NCI-H2081 treated with DMSO at 0.1 percent for 48 hours (cell line): ENCODE measurements around the gene OSBPL2.

Source experiments
- DNase-seq: peaks from one replicate; lab custom pipeline; 2025; lab: John Stamatoyannopoulos, UW

The OSBPL2 gene

GRCh38 chr20:62313460-62314338 is 75.4 kb downstream of the OSBPL2 start:
- no peak for DNase-seq

DNA sequence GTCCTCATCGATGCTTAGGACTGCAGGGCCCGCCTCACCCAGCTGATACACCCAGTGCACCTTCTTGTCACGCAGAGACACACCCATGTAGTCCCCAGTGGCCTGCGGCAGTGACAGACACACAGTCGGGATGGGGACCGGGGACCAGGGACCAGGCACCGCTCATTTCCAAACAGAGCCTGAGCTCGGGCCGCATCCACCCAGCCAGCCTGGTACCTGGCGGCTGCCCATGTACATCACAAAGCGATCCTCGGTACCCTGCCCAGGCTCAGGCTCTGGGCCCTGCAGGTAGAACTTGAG is 76.0 kb downstream of the OSBPL2 start:
- DNase-seq: no peak

DNA sequence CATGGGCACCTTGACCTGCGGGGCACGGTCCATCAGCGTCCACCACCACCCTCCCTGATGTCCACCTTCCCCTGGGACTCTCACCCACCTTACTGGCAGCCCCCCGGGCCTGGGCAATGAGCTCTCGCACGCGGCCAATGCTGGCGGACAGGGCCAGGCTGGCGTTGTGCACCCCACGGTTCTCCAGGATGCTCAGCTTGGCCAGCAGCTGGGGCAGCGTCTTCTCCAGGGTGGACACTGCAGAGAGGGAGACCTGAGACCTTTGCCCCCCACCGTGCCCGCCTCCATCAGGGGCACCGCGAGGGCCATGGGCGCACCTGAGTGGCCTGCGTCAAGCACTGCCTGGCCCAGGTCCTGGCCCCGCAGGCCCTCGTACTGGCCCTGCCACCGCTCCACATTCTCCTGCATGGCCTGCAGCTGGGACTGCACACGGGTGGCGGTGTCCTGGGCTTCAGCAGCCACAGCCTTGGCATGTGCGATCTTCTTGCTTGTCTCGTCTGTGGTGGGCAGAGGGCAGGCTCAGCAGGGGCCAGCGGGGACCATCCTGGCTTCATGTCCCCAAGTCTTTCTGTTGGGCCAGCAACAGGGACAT is 76.5 kb downstream of the OSBPL2 start:
- DNase-seq: no peak

- no peak for DNase-seq
Measured at GRCh38 chr20:62315773-62316172, 77.5 kb downstream of the OSBPL2 start.

DNA sequence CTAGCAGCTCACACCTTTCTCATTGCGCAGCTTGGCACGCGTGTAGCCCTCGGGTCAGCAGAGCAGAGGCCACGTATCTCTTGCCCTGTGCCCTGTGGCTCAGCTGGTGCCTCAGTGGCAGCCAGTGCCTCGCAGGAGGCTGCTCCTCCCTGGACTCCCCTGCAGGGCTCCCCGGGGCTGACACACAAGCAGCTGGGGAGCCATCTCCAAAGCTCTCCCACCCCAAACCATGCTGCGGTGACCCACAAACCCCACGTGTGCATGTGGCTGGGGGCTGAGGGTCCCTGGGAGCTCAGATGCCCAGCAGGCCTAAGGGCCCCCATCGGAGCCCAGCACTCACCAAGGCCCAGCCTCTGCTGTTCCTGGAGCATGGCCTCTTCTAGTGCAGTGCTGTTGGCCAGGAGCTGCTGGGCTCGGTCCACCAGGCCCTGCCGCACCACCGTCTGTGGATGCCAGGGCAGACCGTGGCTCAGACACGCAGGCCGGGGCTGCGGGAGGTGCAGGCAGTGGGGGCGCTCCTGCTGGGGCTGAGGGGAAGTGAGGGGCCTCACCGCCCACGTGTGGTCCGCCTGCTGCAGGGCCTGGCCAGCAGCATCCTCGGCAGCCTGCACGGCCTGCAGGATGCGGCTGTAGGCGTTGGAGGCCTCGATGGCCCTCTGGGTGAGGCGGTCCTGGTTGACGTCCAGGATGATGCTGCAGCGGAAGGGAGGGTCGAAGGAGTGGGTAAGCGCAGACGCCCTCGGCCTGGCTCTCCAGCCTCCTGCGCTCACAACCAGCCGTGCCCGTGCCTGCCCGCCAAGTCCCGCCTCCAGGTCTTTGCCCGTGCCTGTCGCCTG is 78.2 kb downstream of the OSBPL2 start:
- no peak for DNase-seq

DNA sequence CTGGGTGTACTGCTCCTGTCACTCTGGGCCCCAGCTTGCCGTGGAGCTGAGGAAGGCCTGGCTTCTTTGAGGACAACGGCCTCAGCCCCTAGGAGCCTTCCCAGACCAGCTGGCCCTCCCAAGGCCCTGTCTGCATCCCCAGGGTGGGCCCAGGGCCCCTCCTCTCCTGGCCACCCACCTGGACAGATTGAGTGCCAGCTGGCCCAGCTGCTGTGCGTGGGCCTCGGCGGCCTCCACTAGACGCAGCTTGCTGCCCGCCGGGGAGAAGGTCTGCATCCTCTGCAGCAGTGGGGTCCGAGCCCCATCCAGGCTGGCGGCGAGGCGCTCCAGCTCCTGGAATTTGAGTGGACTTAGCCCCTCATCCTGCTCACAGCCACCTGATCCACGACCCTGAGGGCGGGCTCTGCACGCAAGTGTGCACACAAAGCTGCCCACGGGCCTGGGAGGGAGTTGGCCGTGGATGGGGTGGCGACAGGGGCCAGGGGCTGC is 78.9 kb downstream of the OSBPL2 start:
- no peak for DNase-seq

- DNase-seq: no peak
Measured at GRCh38 chr20:62318400-62319345, 80.4 kb downstream of the OSBPL2 start.

DNA sequence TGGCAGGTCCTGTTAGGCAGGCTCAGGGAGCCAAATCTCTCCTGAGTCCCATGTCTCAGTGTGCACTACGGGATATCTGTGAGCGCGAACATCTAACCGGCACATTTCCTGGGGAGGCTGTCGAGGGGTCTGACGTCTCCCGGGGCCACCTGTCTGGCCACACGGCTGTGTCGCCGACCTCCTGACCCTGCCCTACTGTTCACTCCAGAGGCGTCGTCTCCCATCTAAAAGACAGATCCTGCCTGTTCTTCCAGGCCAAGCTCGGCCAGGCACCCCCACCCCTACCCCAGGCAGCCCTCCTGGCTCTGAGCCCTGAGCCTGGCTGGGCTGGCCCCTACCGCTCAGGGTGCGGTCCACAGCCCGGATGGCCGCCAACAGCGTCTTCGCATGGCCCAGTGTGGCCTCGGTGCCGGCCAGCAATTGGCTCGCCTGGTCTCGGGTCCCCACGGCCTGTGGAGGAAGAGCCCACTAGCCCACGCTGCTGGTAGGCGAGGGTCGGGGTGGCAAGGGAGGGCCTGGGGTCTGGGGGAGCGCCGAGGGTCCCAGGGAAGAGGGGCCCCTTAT is 81.1 kb downstream of the OSBPL2 start:
- no peak for DNase-seq

DNA sequence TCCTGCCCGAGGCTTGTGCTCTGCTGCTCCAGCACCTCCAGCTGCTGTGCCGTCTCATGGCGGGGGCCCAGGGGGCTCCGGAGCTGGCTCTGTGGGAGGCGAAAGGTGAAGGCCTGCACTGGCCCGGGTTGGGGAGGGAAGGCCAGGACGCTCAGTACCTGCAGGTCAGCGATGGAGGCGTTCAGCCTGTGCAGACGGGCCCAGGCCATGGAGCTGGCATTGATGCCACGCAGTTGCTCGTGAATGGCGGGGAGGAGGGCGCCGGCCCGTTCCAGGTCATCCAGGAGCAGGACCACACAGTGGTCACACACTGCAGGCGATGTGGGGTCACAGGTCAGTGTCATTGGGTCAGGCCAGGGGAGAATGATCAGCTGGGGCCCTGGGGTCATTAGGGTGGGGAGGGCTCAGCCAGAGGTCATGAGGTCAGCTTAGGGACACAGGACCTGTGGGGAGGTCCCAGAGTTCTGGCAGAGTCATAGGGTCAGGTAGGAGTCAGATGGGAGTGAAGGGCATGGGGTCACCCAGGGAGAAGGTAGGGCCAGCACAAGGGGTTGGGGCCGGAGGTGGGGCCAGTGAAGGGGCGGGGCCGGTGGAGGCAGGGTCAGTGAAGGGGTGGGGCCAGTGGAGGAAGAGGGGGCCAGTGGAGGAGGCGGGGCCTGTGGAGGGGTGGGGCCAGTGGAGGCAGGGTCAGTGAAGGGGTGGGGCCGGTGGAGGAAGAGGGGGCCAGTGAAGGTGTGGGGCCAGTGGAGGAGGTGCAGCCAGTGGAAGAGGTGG is 82.4 kb downstream of the OSBPL2 start:
- DNase-seq: no peak

DNA sequence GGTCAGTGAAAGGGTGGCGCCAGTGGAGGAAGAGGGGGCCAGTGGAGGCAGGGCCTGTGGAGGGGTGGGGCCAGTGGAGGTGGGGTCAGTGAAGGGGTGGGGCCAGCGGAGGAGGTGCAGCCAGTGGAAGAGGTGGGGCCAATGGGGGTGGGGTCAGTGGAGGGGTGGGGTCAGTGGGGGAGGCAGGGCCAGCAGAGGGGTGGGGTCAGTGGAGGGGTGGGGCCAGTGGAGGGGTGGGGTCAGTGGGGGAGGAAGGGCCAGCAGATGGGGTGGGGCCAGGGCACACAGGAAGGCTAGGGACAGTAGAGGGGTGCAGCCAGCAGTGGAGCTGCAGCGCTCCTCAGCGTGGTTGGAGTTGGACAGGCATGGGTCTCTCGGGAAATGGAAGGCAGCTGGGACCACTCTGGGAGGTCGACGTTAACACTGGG is 83.2 kb downstream of the OSBPL2 start:
- DNase-seq: no peak

DNA sequence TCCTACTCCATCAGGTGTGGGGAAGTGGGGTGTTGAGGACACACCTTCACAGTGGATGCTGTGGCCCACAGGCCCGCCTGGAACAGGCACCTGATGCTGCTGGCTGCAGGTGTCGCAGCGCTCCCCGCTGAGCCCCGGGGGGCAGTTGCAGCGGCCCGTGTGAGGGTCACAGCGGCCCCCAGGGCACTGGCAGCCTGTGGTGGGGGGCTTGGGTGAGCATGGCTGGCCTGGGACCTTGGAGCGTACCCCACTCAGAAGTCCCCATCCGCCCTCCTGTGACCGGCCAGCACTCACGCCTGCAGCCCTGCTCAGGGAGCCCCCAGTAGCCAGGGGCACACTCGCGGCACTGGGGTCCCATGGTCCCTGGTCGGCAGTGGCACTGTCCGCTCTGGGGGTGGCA is 83.7 kb downstream of the OSBPL2 start:
- no peak for DNase-seq

GRCh38 chr20:62322492-62323041 is 84.2 kb downstream of the OSBPL2 start:
- DNase-seq: no peak

DNA sequence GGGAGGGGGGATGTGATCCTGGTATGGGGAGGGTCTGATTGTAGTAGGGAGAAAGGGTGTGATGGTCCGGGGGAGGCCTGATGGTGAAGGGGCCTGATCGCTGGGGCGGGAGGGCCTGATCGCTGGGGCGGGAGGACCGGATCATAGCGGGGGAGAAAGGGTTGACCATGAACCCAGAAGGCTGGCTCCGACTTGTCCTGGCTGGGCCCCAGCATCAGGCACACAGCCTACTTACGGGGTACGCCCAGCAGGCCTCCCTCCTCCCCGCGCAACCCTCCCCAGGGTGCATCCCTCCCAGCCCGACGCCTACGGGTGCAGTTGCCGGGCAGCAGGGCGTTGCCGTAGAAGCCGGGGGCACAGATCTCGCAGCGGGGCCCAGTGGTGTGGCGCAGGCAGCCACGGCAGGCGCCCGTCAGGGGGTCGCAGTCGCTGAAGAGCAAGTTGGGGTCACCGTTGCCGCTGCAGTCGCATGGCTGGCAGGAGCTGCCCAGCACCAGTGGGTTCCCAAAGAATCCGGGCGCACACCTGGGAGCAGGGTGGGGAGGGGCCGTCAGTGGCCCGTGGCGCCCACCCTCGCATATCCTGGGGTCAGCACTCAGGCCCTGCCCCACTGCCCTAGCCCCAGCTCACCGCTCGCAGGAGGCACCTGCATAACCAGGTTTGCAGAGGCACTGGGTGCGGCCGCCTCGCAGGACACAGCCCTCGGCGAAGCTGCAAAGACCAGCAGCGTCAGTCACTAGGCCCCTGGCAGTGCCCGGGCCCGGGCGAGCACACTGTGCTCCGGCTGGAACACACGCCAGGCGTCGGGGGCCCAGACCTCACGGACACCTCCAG is 85.0 kb downstream of the OSBPL2 start:
- no peak for DNase-seq

DNA sequence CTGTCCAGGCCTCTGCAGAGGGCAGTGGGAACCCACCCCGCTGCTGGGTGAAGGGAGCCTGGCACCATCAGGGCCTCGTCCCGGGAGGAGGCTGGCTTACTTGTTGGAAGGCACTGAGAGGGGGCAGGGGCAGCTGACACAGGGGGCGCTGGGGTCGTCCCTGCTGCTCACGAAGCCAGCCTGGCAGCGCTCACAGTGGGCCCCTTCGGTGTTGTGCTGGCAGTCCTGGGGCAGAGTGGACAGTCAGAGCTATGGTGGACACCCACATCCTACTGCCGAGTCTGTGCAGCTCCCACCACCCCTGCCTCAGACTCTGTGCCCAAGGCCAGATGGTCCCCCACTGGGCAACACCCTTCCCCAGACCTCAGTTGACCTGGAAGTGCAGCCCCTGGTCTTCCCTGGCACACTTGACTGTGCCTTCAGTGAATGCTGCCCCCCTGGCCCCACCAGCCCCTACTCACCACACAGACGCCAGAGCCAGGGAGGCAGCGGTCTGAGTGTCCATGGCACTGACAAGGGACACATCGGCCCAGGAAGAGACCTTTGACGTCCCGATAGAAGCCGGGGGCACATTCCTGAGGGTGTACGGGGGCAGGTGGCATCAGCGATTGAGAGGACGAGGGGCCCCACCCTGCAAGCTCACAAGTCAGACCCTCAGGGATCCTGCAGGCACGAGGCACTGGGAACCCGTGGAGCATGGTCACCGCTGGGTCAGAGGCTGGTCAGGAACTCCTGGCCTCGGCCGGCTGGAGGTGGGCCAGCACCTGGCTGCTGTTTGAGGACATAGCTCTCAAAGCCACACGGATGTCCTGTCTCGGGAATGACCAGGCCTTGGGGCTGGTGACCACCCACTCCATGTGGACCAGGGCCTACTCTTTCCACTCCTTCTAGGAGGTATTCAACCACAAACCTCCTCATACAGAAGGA is 85.9 kb downstream of the OSBPL2 start:
- no peak for DNase-seq

DNA sequence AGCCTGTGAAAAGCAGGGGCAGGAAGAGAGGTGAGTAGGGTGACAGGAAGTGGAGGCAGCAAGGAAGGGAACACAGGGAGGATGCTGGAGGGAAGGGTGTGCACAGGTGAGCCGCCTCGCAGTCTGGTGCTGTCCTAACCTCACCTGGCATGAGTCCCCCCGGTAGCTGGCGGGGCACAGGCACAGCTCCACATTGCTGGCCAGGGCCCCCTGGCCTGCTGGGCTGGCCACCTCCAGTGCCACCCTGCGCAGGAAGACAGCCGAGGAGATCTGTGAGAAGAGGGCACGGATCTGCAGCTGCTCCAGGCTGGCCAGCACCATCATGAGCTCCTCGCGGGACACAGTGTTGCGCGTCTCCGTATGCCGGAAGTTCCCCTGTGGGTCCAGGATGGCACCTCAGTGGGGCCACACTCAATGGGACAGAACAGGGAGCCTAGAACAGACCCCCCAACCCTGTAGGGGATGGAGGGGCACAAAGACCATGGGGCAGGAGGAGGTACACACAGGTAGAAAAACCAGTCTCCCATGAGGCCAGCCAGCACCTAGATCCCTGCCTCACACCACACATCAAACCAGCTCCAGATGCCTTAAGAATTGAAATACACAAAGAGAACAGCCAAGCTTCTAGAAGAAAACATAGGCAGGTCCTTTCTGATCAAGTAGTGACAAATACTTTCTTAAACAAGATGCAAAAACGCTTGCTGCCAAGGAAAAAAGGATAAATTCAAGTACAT is 87.0 kb downstream of the OSBPL2 start:
- DNase-seq: no peak

- DNase-seq: no peak
Measured at GRCh38 chr20:62326559-62326958, 88.2 kb downstream of the OSBPL2 start.

GRCh38 chr20:62326959-62327725 is 88.8 kb downstream of the OSBPL2 start:
- DNase-seq: no peak
